VCaP (cell line): ENCODE results near the gene AFAP1.

Source experiments
- H3K27ac ChIP-seq: fragments of 450-650 bp; 2 replicates; pipeline ENCODE4 v1.5.1; 2017
- TF ChIP-seq, protein P1 (sequence below): fragments of 450-650 bp; conservative IDR thresholded peaks from 2 replicates; pipeline ENCODE4 v1.5.1; 2017; ENCODE audit warnings: mild to moderate bottlenecking, moderate library complexity

AFAP1 gene

DNA sequence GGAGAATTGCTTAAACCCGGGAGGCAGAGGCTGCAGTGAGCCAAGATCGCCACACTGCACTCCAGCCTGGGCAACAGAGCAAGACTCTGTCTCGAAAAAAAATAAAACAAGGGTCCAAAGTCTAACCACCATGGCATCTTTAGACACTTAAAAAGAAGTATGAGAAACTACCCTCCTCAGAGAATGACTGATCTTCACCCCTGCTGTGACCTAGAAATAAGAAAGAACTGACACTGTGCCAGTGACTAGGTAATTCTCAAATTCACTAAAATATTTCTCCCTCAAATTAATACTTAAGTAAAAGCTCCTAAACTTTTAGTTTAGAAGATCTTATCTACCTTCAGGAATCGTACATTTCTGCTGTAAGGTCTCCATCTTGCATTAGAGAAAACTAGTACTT is 80.3 kb downstream of the AFAP1 start:
- TF ChIP-seq, protein P1, sequence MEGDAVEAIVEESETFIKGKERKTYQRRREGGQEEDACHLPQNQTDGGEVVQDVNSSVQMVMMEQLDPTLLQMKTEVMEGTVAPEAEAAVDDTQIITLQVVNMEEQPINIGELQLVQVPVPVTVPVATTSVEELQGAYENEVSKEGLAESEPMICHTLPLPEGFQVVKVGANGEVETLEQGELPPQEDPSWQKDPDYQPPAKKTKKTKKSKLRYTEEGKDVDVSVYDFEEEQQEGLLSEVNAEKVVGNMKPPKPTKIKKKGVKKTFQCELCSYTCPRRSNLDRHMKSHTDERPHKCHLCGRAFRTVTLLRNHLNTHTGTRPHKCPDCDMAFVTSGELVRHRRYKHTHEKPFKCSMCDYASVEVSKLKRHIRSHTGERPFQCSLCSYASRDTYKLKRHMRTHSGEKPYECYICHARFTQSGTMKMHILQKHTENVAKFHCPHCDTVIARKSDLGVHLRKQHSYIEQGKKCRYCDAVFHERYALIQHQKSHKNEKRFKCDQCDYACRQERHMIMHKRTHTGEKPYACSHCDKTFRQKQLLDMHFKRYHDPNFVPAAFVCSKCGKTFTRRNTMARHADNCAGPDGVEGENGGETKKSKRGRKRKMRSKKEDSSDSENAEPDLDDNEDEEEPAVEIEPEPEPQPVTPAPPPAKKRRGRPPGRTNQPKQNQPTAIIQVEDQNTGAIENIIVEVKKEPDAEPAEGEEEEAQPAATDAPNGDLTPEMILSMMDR = no peak
- H3K27ac ChIP-seq = no peak overlapping the region

- H3K27ac ChIP-seq = no peak overlapping the region
- TF ChIP-seq, protein P1 = no peak
These were observed 81.2 kb downstream of the AFAP1 start for GRCh38 chr4:7858498-7858897.

- no peak overlapping the region for H3K27ac ChIP-seq
- TF ChIP-seq, protein P1 = no peak
These were observed 81.7 kb downstream of the AFAP1 start for GRCh38 chr4:7857993-7858392.

DNA sequence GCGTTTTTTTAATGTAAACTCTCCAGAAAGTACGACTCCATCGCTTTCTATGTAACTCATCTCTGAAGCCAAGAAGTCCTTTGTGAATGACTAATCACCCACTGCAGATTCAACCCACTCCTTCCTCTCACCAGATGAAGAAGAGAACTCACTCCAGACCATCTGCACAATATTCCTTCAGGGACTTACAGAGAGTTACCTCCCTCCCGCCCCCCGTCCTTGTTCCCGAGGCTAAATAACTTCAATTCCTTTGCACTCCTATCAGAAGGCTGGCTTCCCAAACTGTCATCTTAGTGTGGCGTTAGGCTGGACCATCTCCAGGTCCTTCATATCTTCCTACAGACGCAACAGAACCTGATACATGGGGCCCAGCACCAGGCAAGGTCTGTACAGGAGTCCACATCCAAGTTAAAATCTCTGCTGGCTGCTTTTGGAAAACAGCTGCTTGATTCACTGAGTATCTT is 82.4 kb downstream of the AFAP1 start:
- H3K27ac ChIP-seq = no peak overlapping the region
- TF ChIP-seq, protein P1 = no peak

DNA sequence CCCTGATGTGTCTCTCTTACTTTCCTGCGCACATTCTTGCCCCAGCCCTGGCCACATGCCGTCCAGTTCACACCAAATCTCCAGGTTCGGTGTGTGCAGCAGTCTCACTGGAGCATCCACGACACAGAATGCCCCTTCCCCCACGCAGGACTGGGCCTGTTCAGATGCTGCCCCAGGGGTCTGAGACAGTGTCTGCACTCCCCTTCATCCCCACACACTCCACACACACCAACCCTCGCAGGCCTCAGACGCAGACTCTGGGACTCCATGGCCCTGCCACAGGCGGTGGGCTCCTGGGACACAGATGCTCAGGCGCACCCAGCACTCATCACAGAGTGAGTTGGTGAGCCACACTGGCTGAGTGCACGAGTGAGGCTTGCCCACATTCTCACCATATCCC is 83.9 kb downstream of the AFAP1 start:
- H3K27ac ChIP-seq = no peak overlapping the region
- TF ChIP-seq, protein P1 = no peak

DNA sequence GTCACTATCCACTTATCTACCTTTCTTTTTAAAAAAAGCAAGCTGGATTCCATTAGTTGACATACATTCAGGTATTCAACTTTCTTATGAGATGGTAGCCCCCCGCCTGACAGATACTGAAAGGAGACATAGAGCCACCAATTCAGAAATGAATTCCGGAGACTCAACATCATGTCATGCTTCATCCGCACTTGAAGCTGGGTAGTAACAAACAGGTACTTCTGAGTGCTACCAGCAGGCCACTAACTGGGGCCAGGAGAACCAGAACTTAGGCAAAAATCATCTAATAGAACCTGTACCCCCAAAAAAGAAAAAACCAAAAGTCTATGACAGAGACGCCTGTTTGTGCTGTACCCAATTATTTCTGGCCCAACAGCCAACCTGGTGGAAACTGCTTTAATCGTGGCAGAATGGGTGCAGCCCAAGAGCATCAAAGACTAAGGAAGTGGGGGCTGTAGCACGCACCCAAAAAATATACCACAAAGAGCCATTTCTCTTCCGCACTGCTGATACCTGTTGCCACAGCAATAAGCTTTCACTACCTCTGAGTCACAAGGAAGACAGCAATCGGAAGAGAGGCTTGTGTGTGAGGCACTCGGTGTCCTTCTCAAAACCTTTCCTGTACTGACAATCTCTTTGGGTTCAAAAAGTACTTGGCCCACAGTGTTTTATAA is 84.8 kb downstream of the AFAP1 start:
- TF ChIP-seq, protein P1 = no peak
- no peak overlapping the region for H3K27ac ChIP-seq

GRCh38 chr4:7854216-7854615 is 85.4 kb downstream of the AFAP1 start:
- TF ChIP-seq, protein P1 = no peak
- H3K27ac ChIP-seq = no peak overlapping the region
